Skin epidermis (tissue), 12 donors: ENCODE measurements around the gene SLC4A3.
"Not testable (repeated sequence)": the region's sequence is repeated elsewhere in the genome, so short reads cannot be mapped to it uniquely, and the experiment has no call there.

Experiments
- H3K27ac ChIP-seq, 21 experiments: fragments of 200-600 bp; sonication (generic) in 11 of 21; one replicate each; pipeline ENCODE4 v1.5.0; 2020; ENCODE audit warnings: mild to moderate bottlenecking in 3 of 21, inconsistent platforms in 2 of 21, moderate library complexity in 2 of 21
- H3K4me3 ChIP-seq, 7 experiments: fragments of 200-600 bp; sonication (generic) in 2 of 7; one replicate each; pipeline ENCODE4 v1.5.0; 2020; ENCODE audit warnings: inconsistent platforms in 2 of 7, mild to moderate bottlenecking in 2 of 7, moderate library complexity in 1 of 7

The SLC4A3 gene

GRCh38 chr2:219665926-219666325 is 38.5 kb downstream of the SLC4A3 start:
- Histone ChIP-seq H3K4me3 (no peak overlapping the region), H3K27ac (no peak overlapping the region)

GRCh38 chr2:219668316-219668715 is 40.9 kb downstream of the SLC4A3 start:
- H3K4me3 ChIP-seq = no peak overlapping the region

GRCh38 chr2:219670386-219670785 is 43.0 kb downstream of the SLC4A3 start:
- no peak overlapping the region for H3K27ac ChIP-seq
- H3K4me3 ChIP-seq = no peak overlapping the region

More at GRCh38 chr2:219668316-219668715, 40.9 kb downstream of the SLC4A3 start:
- H3K27ac ChIP-seq = no peak overlapping the region

GRCh38 chr2:219671279-219671678 is 43.8 kb downstream of the SLC4A3 start:
- H3K4me3 ChIP-seq = no peak overlapping the region
- H3K27ac ChIP-seq = no peak overlapping the region

- H3K4me3 ChIP-seq = no peak overlapping the region
These were observed 45.0 kb downstream of the SLC4A3 start for GRCh38 chr2:219672406-219672805.

GRCh38 chr2:219675221-219675620 is 47.8 kb downstream of the SLC4A3 start:
- H3K27ac ChIP-seq = no peak overlapping the region
- H3K4me3 ChIP-seq = no peak overlapping the region

More at GRCh38 chr2:219672406-219672805, 45.0 kb downstream of the SLC4A3 start:
- no peak overlapping the region for H3K27ac ChIP-seq

GRCh38 chr2:219676586-219676985 is 49.2 kb downstream of the SLC4A3 start:
- Histone ChIP-seq H3K27ac (no peak overlapping the region), H3K4me3 (no peak overlapping the region)

GRCh38 chr2:219679041-219679440 is 51.6 kb downstream of the SLC4A3 start:
- Histone ChIP-seq H3K4me3 (no peak overlapping the region), H3K27ac (no peak overlapping the region)

- H3K4me3 ChIP-seq = no peak overlapping the region
- no peak overlapping the region for H3K27ac ChIP-seq
These were observed 52.1 kb downstream of the SLC4A3 start for GRCh38 chr2:219679571-219679970.

GRCh38 chr2:219680958-219681693 is 53.7 kb downstream of the SLC4A3 start:
- Histone ChIP-seq H3K4me3 (no peak overlapping the region), H3K27ac (no peak overlapping the region)

- Histone ChIP-seq H3K27ac (peak overlapping the region in 1 of 21 experiments; percentile 22), H3K4me3 (no peak overlapping the region)
These were observed 54.4 kb downstream of the SLC4A3 start for GRCh38 chr2:219681694-219682300.

GRCh38 chr2:219683474-219683873 is 56.0 kb downstream of the SLC4A3 start:
- not testable (repeated sequence) for H3K27ac ChIP-seq, H3K4me3 ChIP-seq

GRCh38 chr2:219684721-219685689 is 57.6 kb downstream of the SLC4A3 start:
- H3K27ac ChIP-seq = peak overlapping the region in 17 of 21 experiments; percentile 14 to 80 (median 56)
- H3K4me3 ChIP-seq = peak overlapping the region; percentile 8 to 44 (median 21)

GRCh38 chr2:219687272-219687671 is 59.8 kb downstream of the SLC4A3 start:
- H3K4me3 ChIP-seq = no peak overlapping the region
- no peak overlapping the region for H3K27ac ChIP-seq

- peak overlapping the region in 8 of 21 experiments; percentile 11 to 66 (median 50) for H3K27ac ChIP-seq
- H3K4me3 ChIP-seq = no peak overlapping the region
These were observed 60.6 kb downstream of the SLC4A3 start for GRCh38 chr2:219687882-219688559.

- Histone ChIP-seq H3K4me3 (no peak overlapping the region), H3K27ac (peak overlapping the region in 8 of 21 experiments; percentile 11 to 66 (median 42))
These were observed 61.4 kb downstream of the SLC4A3 start for GRCh38 chr2:219688560-219689445.

GRCh38 chr2:219689676-219690628 is 62.5 kb downstream of the SLC4A3 start:
- peak overlapping the region in 3 of 21 experiments; percentile 28 to 41 (median 35) for H3K27ac ChIP-seq
- H3K4me3 ChIP-seq = no peak overlapping the region
